NT2/D1 (cell line): ENCODE measurements around the gene LIMS1.

ENCODE experiments used
- SUZ12 ChIP-seq: IDR thresholded peaks from 2 replicates; pipeline ENCODE4 v1.6.1; 2011; ENCODE audit not compliant: insufficient read length, insufficient read depth; ENCODE audit errors: extremely low read depth
- ZNF274 ChIP-seq: IDR thresholded peaks from 2 replicates; pipeline ENCODE4 v1.6.1; 2011; ENCODE audit warnings: mild to moderate bottlenecking, low read depth, low read length

DNA sequence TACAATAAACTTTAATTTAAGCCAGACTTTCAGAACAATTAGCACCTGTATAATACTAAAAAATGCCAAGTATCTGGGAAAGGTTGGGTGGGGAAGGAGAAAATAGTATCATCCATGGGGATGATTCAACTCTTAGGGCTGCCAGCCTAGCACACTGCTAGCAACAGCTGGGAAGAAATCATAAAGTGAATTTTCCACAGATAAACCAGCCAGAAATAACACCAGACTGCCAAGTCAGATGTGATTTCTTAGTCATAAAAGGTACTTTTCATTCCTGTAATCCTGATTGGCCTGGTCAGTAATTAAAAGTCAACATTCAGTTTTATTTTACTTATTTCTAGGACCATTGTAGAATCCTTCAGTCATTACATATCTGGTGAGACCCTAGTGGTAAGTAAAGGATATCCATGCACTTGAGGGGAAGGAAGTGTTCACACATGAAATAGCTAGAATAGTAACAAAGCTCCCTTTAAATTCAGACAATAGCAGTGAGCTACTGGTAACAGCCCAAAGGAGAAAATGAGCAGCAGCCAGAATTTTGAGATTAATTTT, 59.4 kb downstream of the LIMS1 start:
- no peak for TF ChIP-seq SUZ12
- no peak for TF ChIP-seq ZNF274
